Activated CD4-positive, alpha-beta T cell treated with anti-CD3 and anti-CD28 coated beads for 24 hours (primary cell): ENCODE results near the gene TM4SF5.
A peak's percentile ranks its signal among the peaks of the same experiment; 100 is the strongest.

Source experiments
- DNase-seq, 2 donors: peaks; one replicate each; pipeline ENCODE4 v3.0.0-alpha.2; 2020; ENCODE audit warnings: low read depth in 2 of 2

Gene TM4SF5

GRCh38 chr17:4771519-4772234, at the start of gene TM4SF5:
TM4SF5 (plus strand) TSS chr17:4771886; CDS start chr17:4771923, 37 bp downstream.
- no peak for DNase-seq

- DNase-seq: no peak
Observed at GRCh38 chr17:4722678-4723240, 48.9 kb upstream of the TM4SF5 start.

- DNase-seq: no peak
Observed at GRCh38 chr17:4724650-4725049, 47.0 kb upstream of the TM4SF5 start.

GRCh38 chr17:4725646-4726310, 45.9 kb upstream of the TM4SF5 start:
- no peak for DNase-seq

GRCh38 chr17:4728124-4728523, 43.6 kb upstream of the TM4SF5 start:
- no peak for DNase-seq

- DNase-seq: no peak
Observed at GRCh38 chr17:4733073-4733531, 38.6 kb upstream of the TM4SF5 start.

- no peak for DNase-seq
Observed at GRCh38 chr17:4734857-4735475, 36.7 kb upstream of the TM4SF5 start.

GRCh38 chr17:4735876-4736651, 35.6 kb upstream of the TM4SF5 start:
- no peak for DNase-seq

GRCh38 chr17:4738136-4739121, 33.3 kb upstream of the TM4SF5 start:
- DNase-seq: no peak

GRCh38 chr17:4739122-4740024, 32.3 kb upstream of the TM4SF5 start, which contains the start of the genes CXCL16 and ZMYND15:
CXCL16 (minus strand) TSS chr17:4739928; CDS start chr17:4739339, 589 bp downstream.
ZMYND15 (plus strand) TSS chr17:4739833; CDS start chr17:4740549, 716 bp downstream.
- peak in 1 of 2 donors; percentile 43 for DNase-seq

- no peak for DNase-seq
Observed at GRCh38 chr17:4740025-4740351, 31.7 kb upstream of the TM4SF5 start.

GRCh38 chr17:4740584-4740983, 31.1 kb upstream of the TM4SF5 start:
- no peak for DNase-seq

GRCh38 chr17:4741544-4741943, 30.1 kb upstream of the TM4SF5 start:
- no peak for DNase-seq

- no peak for DNase-seq
Observed at GRCh38 chr17:4742133-4742532, 29.6 kb upstream of the TM4SF5 start.

GRCh38 chr17:4742629-4743028, 29.1 kb upstream of the TM4SF5 start:
- no peak for DNase-seq

GRCh38 chr17:4743216-4743615, 28.5 kb upstream of the TM4SF5 start:
- no peak for DNase-seq

- DNase-seq: no peak
Observed at GRCh38 chr17:4743898-4744297, 27.8 kb upstream of the TM4SF5 start.

GRCh38 chr17:4744999-4745969, 26.4 kb upstream of the TM4SF5 start:
- DNase-seq: no peak
